GM21526 (cell line): ENCODE results near the gene ITGA11.

Experiments used
- ATAC-seq: cut with Tn5 transposase; IDR thresholded peaks from one replicate; pipeline ENCODE4 v1.9.1; 2021; ENCODE audit warnings: moderate library complexity; ENCODE audit not compliant: unreplicated experiment, low FRiP score

The ITGA11 gene

DNA sequence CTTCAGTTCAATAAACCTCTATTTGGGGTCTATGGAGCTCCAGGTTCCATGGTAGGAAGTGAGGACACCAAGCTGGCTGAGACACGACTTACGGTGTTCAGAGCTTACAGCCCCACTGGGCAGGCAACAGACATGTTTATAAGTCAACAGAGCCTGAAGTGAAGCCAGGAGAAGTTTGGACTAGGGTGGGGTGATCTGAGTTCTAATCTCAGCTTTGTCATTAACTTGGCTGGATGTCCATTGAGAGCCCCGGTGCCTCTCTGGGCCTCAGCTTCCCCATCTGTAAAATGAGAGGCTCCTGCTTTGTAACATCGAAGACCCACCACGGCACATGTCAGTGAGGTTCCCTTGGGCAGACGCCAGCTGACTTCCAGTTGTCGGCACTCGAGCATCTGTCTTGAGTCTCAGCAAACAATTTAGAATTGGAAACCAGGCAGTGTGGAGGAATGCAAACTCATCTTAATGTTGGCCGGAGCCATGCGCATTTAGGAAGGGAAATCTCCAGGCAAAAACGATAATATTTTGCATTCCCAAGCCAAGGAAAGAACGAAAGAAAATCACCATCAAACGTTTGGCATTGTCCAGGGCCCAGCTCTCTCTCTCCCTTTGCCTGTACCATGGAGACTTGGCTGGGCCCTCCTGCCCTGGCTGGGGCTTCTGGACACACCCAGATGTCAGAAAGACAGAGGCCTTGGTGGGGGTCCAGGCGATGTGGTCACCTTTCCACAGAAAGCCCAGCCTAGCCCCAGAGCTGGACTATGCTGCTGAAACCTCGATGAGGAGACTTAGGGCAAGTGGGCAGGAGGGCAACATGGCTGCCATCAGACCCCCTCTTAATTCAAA lies 18.4 kb downstream of the ITGA11 start:
- no peak for ATAC-seq

GRCh38 chr15:68412218-68412617 lies 19.7 kb downstream of the ITGA11 start:
- ATAC-seq = no peak

DNA sequence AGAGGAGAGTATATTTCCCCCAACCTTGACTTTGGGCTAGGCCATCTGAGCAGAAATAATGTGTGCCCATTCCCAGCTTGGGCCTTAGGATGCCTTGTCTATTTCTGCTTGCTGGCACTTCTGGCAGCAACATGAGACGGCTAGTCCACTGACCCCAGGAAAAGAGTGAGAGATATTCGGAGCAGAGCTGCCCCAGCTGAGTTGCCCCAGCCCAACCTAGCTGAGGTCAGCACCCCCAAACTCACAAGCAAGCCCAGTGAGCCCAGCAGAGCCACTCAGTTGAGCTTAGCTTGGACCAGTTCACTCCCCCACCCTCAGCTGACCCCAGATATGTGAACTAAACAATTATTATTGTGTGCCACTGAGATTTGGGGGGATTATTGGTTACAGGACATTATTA lies 20.2 kb downstream of the ITGA11 start:
- no peak for ATAC-seq

DNA sequence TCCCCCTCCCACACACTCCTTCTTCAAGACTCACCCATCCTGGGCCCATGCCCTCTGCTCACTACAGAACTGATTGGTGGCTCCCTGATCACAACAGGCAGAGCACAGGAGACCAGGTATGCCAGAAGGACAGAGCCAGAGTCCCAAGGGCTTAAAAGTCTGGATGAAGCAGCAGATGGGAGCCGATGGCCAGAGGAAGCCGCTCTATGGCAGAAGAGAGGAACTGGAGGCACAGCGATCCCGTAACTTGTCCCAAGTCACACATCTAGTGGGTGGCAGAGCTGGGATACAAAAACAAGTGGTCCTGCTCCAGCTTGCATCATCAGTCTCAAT lies 20.7 kb downstream of the ITGA11 start:
- no peak for ATAC-seq

- ATAC-seq = no peak
Measured at GRCh38 chr15:68410466-68411342, 21.3 kb downstream of the ITGA11 start.

- ATAC-seq = no peak
Measured at GRCh38 chr15:68409736-68410370, 22.1 kb downstream of the ITGA11 start.

DNA sequence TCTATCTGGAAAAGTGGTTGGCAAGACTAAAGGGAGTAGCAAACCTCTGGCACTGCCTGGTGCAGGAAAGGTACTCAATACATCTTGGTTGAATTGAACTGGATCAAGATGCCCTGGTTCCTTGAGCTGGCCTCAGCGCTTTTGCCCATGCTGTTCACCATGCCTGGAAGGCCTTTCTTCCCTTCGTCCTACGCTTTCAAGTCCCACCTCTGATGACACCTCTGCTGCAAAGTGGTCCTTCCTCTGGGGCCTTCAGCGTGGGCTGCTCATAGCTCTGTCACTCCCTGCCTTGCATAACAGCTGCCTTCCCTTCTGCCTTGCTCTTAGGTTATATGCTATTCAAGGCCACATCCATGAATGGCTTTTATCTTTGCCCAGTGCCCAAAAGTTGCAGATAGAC lies 23.0 kb downstream of the ITGA11 start:
- no peak for ATAC-seq

- no peak for ATAC-seq
Measured at GRCh38 chr15:68407886-68408881, 23.8 kb downstream of the ITGA11 start.

- ATAC-seq = no peak
Measured at GRCh38 chr15:68407141-68407885, 24.6 kb downstream of the ITGA11 start.

- no peak for ATAC-seq
Measured at GRCh38 chr15:68405378-68406250, 26.3 kb downstream of the ITGA11 start.

DNA sequence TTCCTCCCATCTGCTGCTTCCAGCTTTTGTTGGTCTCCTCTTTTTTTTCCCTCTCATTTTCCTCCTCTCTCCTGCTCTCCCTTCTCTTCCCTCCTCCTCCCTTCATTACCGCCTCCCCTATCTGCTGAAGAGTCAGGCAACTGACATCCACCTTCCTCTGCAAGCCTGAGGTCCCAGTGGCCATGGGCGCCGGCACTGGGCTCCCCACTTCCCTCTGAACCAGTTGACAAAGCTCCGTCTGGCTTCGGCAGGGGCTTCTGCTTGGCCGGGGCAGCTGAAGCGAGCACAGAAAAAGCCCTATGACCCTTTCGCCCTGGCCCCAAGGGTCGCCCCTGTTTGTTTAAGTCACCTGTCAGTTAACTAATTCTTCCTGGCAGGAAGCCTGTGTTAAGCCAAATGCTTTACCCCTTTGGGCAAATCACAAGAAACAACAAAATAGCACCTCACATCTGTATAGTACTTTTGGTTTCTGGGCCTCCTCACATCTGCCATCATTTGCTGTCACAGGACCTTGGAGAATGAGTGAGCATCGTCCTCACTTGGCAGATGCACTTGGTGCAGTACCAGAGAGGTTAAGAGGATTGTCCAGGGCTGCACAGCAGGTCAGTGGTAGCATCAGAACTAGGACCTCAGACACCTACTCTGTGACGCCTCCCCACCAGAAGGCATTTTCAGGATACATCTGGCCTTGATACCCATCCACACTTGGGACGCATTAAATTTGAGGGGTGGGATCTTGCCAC lies 27.7 kb downstream of the ITGA11 start:
- no peak for ATAC-seq

- no peak for ATAC-seq
Measured at GRCh38 chr15:68403161-68403941, 28.6 kb downstream of the ITGA11 start.

GRCh38 chr15:68402432-68403160 lies 29.4 kb downstream of the ITGA11 start:
- ATAC-seq = no peak

DNA sequence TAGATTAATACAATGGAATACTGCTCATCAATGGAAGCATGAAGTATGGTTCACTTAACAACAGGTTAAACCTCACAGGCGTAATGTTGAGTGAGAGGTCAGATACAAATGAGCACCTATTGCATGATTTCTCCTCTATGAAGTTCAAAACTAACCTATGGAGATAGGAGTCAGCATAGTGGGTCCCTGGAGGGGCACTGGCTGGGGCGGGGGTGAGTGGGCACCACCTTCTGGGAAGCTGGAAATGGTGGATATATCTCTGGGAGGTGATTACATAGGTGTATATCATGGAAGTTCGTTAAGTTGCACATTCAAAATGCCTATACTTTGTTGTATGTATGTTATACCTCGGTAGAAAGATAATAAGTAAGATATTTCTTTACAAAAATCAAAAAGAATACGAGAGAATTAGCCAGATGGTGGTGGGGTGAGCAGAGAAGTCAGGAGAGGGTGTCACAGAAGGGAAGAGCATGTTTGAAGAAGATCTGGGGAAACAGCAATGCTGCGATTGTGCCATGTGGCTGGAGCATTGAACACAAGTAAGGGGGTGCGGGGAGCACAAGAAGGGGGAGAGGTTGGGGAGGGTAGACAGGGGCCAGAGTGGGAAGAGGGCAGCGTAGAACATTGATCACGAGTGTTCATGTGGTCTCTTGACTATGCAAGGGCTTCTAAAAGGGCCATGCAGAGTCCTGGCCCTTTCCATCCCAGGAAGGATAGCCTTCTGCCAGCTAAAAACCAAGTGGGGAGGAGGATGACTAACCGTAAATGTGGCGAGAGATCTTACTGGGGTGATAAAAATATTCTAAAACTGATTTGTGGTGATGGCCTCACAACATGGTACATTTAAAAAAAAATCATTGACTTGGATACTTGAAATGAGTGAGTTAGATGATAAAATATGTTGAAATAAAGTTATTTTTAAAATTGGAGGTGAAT lies 30.2 kb downstream of the ITGA11 start:
- ATAC-seq = no peak

- ATAC-seq = no peak
Measured at GRCh38 chr15:68400066-68400456, 31.9 kb downstream of the ITGA11 start.
